Measurements from ENCODE around the gene ANKRD28.
"Not testable (repeated sequence)": the region's sequence is repeated elsewhere in the genome, so short reads cannot be mapped to it uniquely, and the experiment has no call there.

The ANKRD28 gene

GRCh38 chr3:15769256-15769915, 28.4 kb downstream of the ANKRD28 start:
- no peak for DNase-seq

- DNase-seq = peak; percentile 23
These were observed 29.1 kb downstream of the ANKRD28 start for GRCh38 chr3:15768421-15769255.

GRCh38 chr3:15766406-15766805, 31.4 kb downstream of the ANKRD28 start:
- no peak for DNase-seq

GRCh38 chr3:15758295-15758694, 39.5 kb downstream of the ANKRD28 start:
- DNase-seq = no peak

GRCh38 chr3:15757824-15758223, 40.0 kb downstream of the ANKRD28 start:
- no peak for DNase-seq

GRCh38 chr3:15756505-15756904, 41.3 kb downstream of the ANKRD28 start:
- no peak for DNase-seq

GRCh38 chr3:15755780-15756179, 42.0 kb downstream of the ANKRD28 start:
- no peak for DNase-seq

GRCh38 chr3:15755181-15755580, 42.6 kb downstream of the ANKRD28 start:
- DNase-seq = peak; percentile 15

GRCh38 chr3:15754047-15754446, 43.7 kb downstream of the ANKRD28 start:
- peak; percentile 42 for DNase-seq

- no peak for DNase-seq
These were observed 44.6 kb downstream of the ANKRD28 start for GRCh38 chr3:15753056-15753710.

- no peak for DNase-seq
These were observed 46.9 kb downstream of the ANKRD28 start for GRCh38 chr3:15750879-15751278.

GRCh38 chr3:15750143-15750542, 47.6 kb downstream of the ANKRD28 start:
- DNase-seq = no peak

GRCh38 chr3:15745896-15746295, 51.9 kb downstream of the ANKRD28 start:
- DNase-seq = not testable (repeated sequence)

- DNase-seq = no peak
These were observed 53.6 kb downstream of the ANKRD28 start for GRCh38 chr3:15744176-15744575.

- no peak for DNase-seq
These were observed 54.2 kb downstream of the ANKRD28 start for GRCh38 chr3:15743587-15744009.

- not testable (repeated sequence) for DNase-seq
These were observed 55.5 kb downstream of the ANKRD28 start for GRCh38 chr3:15742236-15742635.

- DNase-seq = not testable (repeated sequence)
These were observed 59.2 kb downstream of the ANKRD28 start for GRCh38 chr3:15738616-15739005.

- DNase-seq = no peak
These were observed 66.8 kb downstream of the ANKRD28 start for GRCh38 chr3:15731024-15731423.

GRCh38 chr3:15728766-15729165, 69.0 kb downstream of the ANKRD28 start:
- no peak for DNase-seq

GRCh38 chr3:15726881-15727280, 70.9 kb downstream of the ANKRD28 start:
- DNase-seq = no peak

- no peak for DNase-seq
These were observed 71.7 kb downstream of the ANKRD28 start for GRCh38 chr3:15726043-15726442.

GRCh38 chr3:15724446-15724845, 73.3 kb downstream of the ANKRD28 start:
- DNase-seq = no peak

- DNase-seq = no peak
These were observed 74.2 kb downstream of the ANKRD28 start for GRCh38 chr3:15723624-15723884.
